ENCODE measurements around the gene GPC5.

- TF ChIP-seq CTCF (IDR thresholded peaks at IDR 0.05 in 4 of 5, conservative IDR thresholded peaks at IDR 0.05 in 1 of 5) (no peak), POLR2A (IDR thresholded peaks at IDR 0.05) (no peak)
Observed at GRCh38 chr13:92265408-92265807, 867.0 kb downstream of the GPC5 start.

All from gastrocnemius medialis (tissue), 4 donors.